HG03342 (cell line): ENCODE measurements around the gene BRICD5.
"Not testable (repeated sequence)": the region's sequence is repeated elsewhere in the genome, so short reads cannot be mapped to it uniquely, and the experiment has no call there.

Experiments
- ATAC-seq: cut with Tn5 transposase; IDR thresholded peaks from one replicate; pipeline ENCODE4 v1.9.1; 2021; ENCODE audit warnings: mild to moderate bottlenecking, moderate library complexity; ENCODE audit not compliant: unreplicated experiment

Gene BRICD5

GRCh38 chr16:2210386-2211365 lies at the start of gene BRICD5:
Gene BRICD5, minus strand, starts transcription at chr16:2210863. Its CDS starts 30 bp downstream, at chr16:2210833.
- ATAC-seq, result no peak

- no peak for ATAC-seq
Measured at GRCh38 chr16:2260250-2260649, 49.6 kb upstream of the BRICD5 start.

- not testable (repeated sequence) for ATAC-seq
Measured at GRCh38 chr16:2258530-2258929, 47.9 kb upstream of the BRICD5 start.

- no peak for ATAC-seq
Measured at GRCh38 chr16:2257726-2258125, 47.1 kb upstream of the BRICD5 start.

- ATAC-seq, result no peak
Measured at GRCh38 chr16:2256531-2257140, 46.0 kb upstream of the BRICD5 start.

- ATAC-seq, result no peak
Measured at GRCh38 chr16:2253293-2253692, 42.6 kb upstream of the BRICD5 start.

GRCh38 chr16:2252806-2253148 lies 42.1 kb upstream of the BRICD5 start:
- no peak for ATAC-seq

- ATAC-seq, result peak; percentile 84
Measured at GRCh38 chr16:2251296-2252111, 40.8 kb upstream of the BRICD5 start, which contains the start of gene ECI1. Gene ECI1, minus strand, starts transcription at chr16:2251587. Its CDS starts 21 bp downstream, at chr16:2251566.

- peak; percentile 1 for ATAC-seq
Measured at GRCh38 chr16:2250652-2251295, 40.1 kb upstream of the BRICD5 start.

GRCh38 chr16:2246301-2246885 lies 35.7 kb upstream of the BRICD5 start:
- no peak for ATAC-seq

GRCh38 chr16:2244926-2245795 lies 34.5 kb upstream of the BRICD5 start:
- ATAC-seq, result no peak

GRCh38 chr16:2244301-2244700 lies 33.6 kb upstream of the BRICD5 start:
- no peak for ATAC-seq

- no peak for ATAC-seq
Measured at GRCh38 chr16:2243781-2244180, 33.1 kb upstream of the BRICD5 start.

- no peak for ATAC-seq
Measured at GRCh38 chr16:2243031-2243528, 32.4 kb upstream of the BRICD5 start.

- no peak for ATAC-seq
Measured at GRCh38 chr16:2242598-2242997, 31.9 kb upstream of the BRICD5 start.

GRCh38 chr16:2240331-2240730 lies 29.7 kb upstream of the BRICD5 start:
- not testable (repeated sequence) for ATAC-seq

- ATAC-seq, result no peak
Measured at GRCh38 chr16:2238838-2239675, 28.4 kb upstream of the BRICD5 start.

GRCh38 chr16:2238150-2238837 lies 27.6 kb upstream of the BRICD5 start:
- no peak for ATAC-seq
